AG09319 (cell line): ENCODE measurements around the gene USP20.

Source experiments
- DNase-seq: peaks from one replicate; pipeline ENCODE4 v3.0.0-alpha.2; 2010; ENCODE audit warnings: low read depth; ENCODE audit errors: extremely low read depth
- CTCF ChIP-seq: IDR thresholded peaks from 2 replicates; pipeline ENCODE4 v1.5.1; 2011; ENCODE audit warnings: low read depth, mild to moderate bottlenecking, inconsistent platforms, low read length, moderate library complexity

USP20 gene

GRCh38 chr9:129869585-129870501 is 34.6 kb downstream of the USP20 start:
- no peak for TF ChIP-seq CTCF

GRCh38 chr9:129871046-129871445 is 35.8 kb downstream of the USP20 start:
- no peak for TF ChIP-seq CTCF

More at GRCh38 chr9:129869585-129870501, 34.6 kb downstream of the USP20 start:
- no peak for DNase-seq

GRCh38 chr9:129873563-129874190 is 38.4 kb downstream of the USP20 start:
- TF ChIP-seq CTCF = no peak
- no peak for DNase-seq

More at GRCh38 chr9:129871046-129871445, 35.8 kb downstream of the USP20 start:
- no peak for DNase-seq

- no peak for DNase-seq
- no peak for TF ChIP-seq CTCF
Observed at GRCh38 chr9:129874261-129875101, 39.2 kb downstream of the USP20 start.

- DNase-seq = no peak
- TF ChIP-seq CTCF = no peak; the same call in none of the 2 replicates
Observed at GRCh38 chr9:129875181-129875611, 39.9 kb downstream of the USP20 start.

GRCh38 chr9:129875687-129876395 is 40.6 kb downstream of the USP20 start:
- TF ChIP-seq CTCF = no peak
- DNase-seq = no peak
